MCF 10A (cell line): ENCODE results near the gene FBXL5. TPM values are rescaled to one million over a fixed set of nuclear protein-coding genes. Genes with fewer than 3 reads are reported as not detected.

Experiments used
- BruUV-seq: library from RNA; stranded (reverse); fragments of 400-500 nt; replicated peaks from 2 replicates; lab custom pipeline; 2021; lab: Mats Ljungman, UMichigan
- CTCF ChIA-PET: fragments of 300-600 bp; sonication (Branson Sonifier 250); formaldehyde crosslinking; extraction: SDS; loops from one replicate; lab custom pipeline; 2021; ENCODE audit warnings: antibody characterized with exemption, inconsistent platforms; lab: Yijun Ruan, JAX
- POLR2A ChIA-PET: fragments of 300-600, 350-650 bp; sonication (Branson Sonifier 250); formaldehyde crosslinking; extraction: SDS; loops from one replicate; lab custom pipeline; 2020; ENCODE audit warnings: antibody characterized with exemption, inconsistent platforms; lab: Yijun Ruan, JAX
- DNase-seq: peaks from one replicate; pipeline ENCODE4 v3.0.0-alpha.2; 2018; ENCODE audit not compliant: unreplicated experiment
- H3K27ac Mint-ChIP-seq: one replicate; pipeline ENCODE4 v1.8.0; 2022; ENCODE audit warnings: mild to moderate bottlenecking, low read depth, mixed read lengths; ENCODE audit not compliant: unreplicated experiment
- H3K27me3 Mint-ChIP-seq: one replicate; pipeline ENCODE4 v1.8.0; 2022; ENCODE audit warnings: mixed read lengths; ENCODE audit not compliant: insufficient read depth, unreplicated experiment
- H3K36me3 Mint-ChIP-seq: one replicate; pipeline ENCODE4 v1.8.0; 2022; ENCODE audit warnings: mild to moderate bottlenecking, moderate library complexity, mixed read lengths; ENCODE audit not compliant: insufficient read depth, unreplicated experiment
- H3K4me1 Mint-ChIP-seq: one replicate; pipeline ENCODE4 v1.8.0; 2022; ENCODE audit warnings: mixed read lengths; ENCODE audit not compliant: insufficient read depth, unreplicated experiment
- H3K4me3 Mint-ChIP-seq: one replicate; pipeline ENCODE4 v1.8.0; 2022; ENCODE audit warnings: mild to moderate bottlenecking, moderate library complexity, mixed read lengths; ENCODE audit not compliant: unreplicated experiment
- H3K9me3 Mint-ChIP-seq: one replicate; pipeline ENCODE4 v1.8.0; 2022; ENCODE audit warnings: mixed read lengths; ENCODE audit not compliant: unreplicated experiment
- CTCF ChIP-seq: fragments of 200-600 bp; IDR thresholded peaks from one replicate; pipeline ENCODE4 v1.8.0; 2022; ENCODE audit warnings: antibody characterized with exemption, mild to moderate bottlenecking; ENCODE audit not compliant: unreplicated experiment
- intact Hi-C: fragments of 100-400 bp; cut with micrococcal nuclease; formaldehyde crosslinking; loops from 2 replicates; pipeline ENCODE4 v1.14.1; 2022
- total RNA-seq: library from RNA; stranded (reverse); gene quantifications from 2 replicates; pipeline ENCODE4 v1.2.3, GENCODE V29; 2022

The FBXL5 gene
- total RNA-seq, 1 experiment from 2014 or later, result 96.8 TPM

- peak; percentile 96 for DNase-seq
- Mint-ChIP-seq H3K4me1 (peaks cover 25% of the 10 kb centered on the region), H3K27ac (peak overlapping the region; percentile 37), H3K36me3 (no peaks in the 10 kb centered on the region), H3K9me3 (peaks cover 19% of the 10 kb centered on the region), H3K27me3 (no peaks in the 10 kb centered on the region), H3K4me3 (no peak overlapping the region)
- CTCF ChIA-PET, result interaction anchor here (0.6 to 0.9 kb wide), 2 partner anchors 15 to 1289 kb away, joined by 3 read pairs; no protein-coding TSS in a partner anchor
- no TSS peak for BruUV-seq
- POLR2A ChIA-PET, result interaction anchor here (0.6 to 4.2 kb wide), 9 partner anchors 10 to 216 kb away, joined by 3 to 21 read pairs (median 5); partner anchors contain the start of genes FAM200B and FBXL5
- intact Hi-C loops, result no loop called here
- TF ChIP-seq CTCF, result no peak
These were observed 40.1 kb upstream of the FBXL5 start for GRCh38 chr4:15695240-15695699.

DNA sequence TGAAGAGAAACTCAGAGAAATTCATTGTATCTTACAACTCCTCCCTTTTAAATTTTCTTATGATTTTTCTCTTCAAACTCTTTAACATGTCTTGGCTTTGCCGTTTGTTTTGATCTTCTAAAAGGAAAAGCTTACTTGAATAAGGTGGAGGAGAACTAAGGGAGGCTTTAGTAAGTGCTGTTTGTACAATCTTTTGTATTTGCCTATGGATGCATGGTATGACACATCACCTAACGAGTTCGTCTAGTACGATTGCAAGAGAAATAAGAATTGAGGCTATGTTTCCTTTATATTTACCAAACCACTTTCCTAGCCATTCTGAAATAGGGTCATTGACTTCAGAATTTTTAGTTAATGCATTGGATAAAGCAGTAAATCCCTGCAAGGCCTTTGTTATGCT, 39.3 kb upstream of the FBXL5 start:
- POLR2A ChIA-PET, result interaction anchor here (0.6 to 4.2 kb wide), 6 partner anchors 10 to 502 kb away, joined by 3 to 21 read pairs (median 4); partner anchors contain the start of genes FAM200B and FBXL5
- no peak overlapping the region for H3K4me3 Mint-ChIP-seq
- H3K27me3 Mint-ChIP-seq, result no peaks in the 10 kb centered on the region
- no peak for DNase-seq
- TF ChIP-seq CTCF, result no peak
- H3K4me1 Mint-ChIP-seq, result peaks cover 25% of the 10 kb centered on the region
- H3K9me3 Mint-ChIP-seq, result peaks cover 12% of the 10 kb centered on the region
- BruUV-seq, result no TSS peak
- H3K36me3 Mint-ChIP-seq, result no peaks in the 10 kb centered on the region
- CTCF ChIA-PET, result no interaction called here
- intact Hi-C loops, result loop anchor here (5.0 kb wide), 2 partner anchors 42 to 217 kb away; no protein-coding TSS in a partner anchor
- H3K27ac Mint-ChIP-seq, result peak overlapping the region; percentile 37

- Mint-ChIP-seq H3K36me3 (peaks cover 12% of the 10 kb centered on the region), H3K27ac (no peak overlapping the region), H3K4me1 (peaks cover 25% of the 10 kb centered on the region), H3K27me3 (no peaks in the 10 kb centered on the region), H3K9me3 (peaks cover 8% of the 10 kb centered on the region), H3K4me3 (no peak overlapping the region)
- no peak for DNase-seq
- ChIA-PET POLR2A (interaction anchor here (0.8 to 4.2 kb wide), 3 partner anchors 11 to 39 kb away, joined by 3 to 21 read pairs (median 5); partner anchors contain the start of gene FAM200B), CTCF (interaction anchor here (1.0 kb wide), 1 partner anchor 16 kb away, joined by 3 read pairs; no protein-coding TSS in a partner anchor)
- intact Hi-C loops, result loop anchor here (5.0 kb wide), 2 partner anchors 40 to 215 kb away; no protein-coding TSS in a partner anchor
- TF ChIP-seq CTCF, result no peak
- no TSS peak for BruUV-seq
These were observed 37.4 kb upstream of the FBXL5 start for GRCh38 chr4:15692602-15693001.

GRCh38 chr4:15691346-15692135, 36.4 kb upstream of the FBXL5 start:
- POLR2A ChIA-PET, result interaction anchor here (0.6 to 2.3 kb wide), 4 partner anchors 9 to 290 kb away, joined by 3 to 8 read pairs (median 4); partner anchors contain the start of gene FAM200B
- Mint-ChIP-seq H3K27ac (no peak overlapping the region), H3K9me3 (no peaks in the 10 kb centered on the region), H3K4me1 (peaks cover 25% of the 10 kb centered on the region), H3K36me3 (peaks cover 22% of the 10 kb centered on the region), H3K4me3 (no peak overlapping the region), H3K27me3 (no peaks in the 10 kb centered on the region)
- TF ChIP-seq CTCF, result no peak
- peak; percentile 53 for DNase-seq
- intact Hi-C loops, result loop anchor here (5.0 kb wide), 2 partner anchors 39 to 214 kb away; no protein-coding TSS in a partner anchor
- BruUV-seq, result no TSS peak
- CTCF ChIA-PET, result no interaction called here
